ENCODE results near the gene PICK1. TPM values are rescaled to one million over a fixed set of nuclear protein-coding genes. Genes with fewer than 3 reads are reported as not detected.

The PICK1 gene
- total RNA-seq, 1 donor from 2014 or later = 55.5 TPM

DNA sequence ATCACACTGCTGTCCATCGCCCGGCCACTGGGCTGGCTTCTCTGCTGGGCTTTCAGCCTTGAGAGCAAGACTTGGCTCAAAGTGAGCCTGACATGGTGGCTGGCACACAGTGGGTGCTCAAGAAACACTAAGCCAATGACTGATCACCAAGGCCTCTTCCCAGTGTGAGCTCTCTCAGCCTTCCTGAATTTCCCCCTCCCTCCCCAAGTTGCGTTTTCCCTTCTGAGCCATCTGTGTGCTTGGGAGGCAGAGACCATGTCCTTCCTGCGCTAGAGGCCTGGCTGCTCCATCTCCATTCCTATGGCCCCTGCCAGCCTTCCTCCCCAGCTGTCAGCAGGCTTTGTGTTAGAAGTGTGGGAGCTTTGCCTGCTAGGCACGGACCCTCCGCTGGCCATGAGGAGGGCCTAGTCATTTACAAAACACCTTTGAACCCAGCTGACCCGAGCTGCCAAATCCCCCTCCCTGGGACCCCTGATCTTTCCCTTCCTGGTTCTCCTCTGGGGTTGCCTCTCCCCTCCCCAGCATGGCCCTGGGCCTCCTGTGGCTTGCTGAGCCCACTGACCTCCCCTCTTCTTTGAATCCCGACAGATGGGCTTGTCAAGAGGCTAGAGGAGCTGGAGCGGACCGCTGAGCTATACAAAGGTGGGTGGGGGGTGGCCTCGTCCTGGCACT lies 13.2 kb downstream of the PICK1 start:
- TF ChIP-seq, protein P1, sequence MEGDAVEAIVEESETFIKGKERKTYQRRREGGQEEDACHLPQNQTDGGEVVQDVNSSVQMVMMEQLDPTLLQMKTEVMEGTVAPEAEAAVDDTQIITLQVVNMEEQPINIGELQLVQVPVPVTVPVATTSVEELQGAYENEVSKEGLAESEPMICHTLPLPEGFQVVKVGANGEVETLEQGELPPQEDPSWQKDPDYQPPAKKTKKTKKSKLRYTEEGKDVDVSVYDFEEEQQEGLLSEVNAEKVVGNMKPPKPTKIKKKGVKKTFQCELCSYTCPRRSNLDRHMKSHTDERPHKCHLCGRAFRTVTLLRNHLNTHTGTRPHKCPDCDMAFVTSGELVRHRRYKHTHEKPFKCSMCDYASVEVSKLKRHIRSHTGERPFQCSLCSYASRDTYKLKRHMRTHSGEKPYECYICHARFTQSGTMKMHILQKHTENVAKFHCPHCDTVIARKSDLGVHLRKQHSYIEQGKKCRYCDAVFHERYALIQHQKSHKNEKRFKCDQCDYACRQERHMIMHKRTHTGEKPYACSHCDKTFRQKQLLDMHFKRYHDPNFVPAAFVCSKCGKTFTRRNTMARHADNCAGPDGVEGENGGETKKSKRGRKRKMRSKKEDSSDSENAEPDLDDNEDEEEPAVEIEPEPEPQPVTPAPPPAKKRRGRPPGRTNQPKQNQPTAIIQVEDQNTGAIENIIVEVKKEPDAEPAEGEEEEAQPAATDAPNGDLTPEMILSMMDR (conservative IDR thresholded peaks at IDR 0.05; ENCODE audit: low read depth, low read length) = no peak
- no peak overlapping the region for H3K4me3 ChIP-seq (ENCODE audit: low read depth, low read length)
- no peak for DNase-seq (ENCODE audit: low read depth)

DNA sequence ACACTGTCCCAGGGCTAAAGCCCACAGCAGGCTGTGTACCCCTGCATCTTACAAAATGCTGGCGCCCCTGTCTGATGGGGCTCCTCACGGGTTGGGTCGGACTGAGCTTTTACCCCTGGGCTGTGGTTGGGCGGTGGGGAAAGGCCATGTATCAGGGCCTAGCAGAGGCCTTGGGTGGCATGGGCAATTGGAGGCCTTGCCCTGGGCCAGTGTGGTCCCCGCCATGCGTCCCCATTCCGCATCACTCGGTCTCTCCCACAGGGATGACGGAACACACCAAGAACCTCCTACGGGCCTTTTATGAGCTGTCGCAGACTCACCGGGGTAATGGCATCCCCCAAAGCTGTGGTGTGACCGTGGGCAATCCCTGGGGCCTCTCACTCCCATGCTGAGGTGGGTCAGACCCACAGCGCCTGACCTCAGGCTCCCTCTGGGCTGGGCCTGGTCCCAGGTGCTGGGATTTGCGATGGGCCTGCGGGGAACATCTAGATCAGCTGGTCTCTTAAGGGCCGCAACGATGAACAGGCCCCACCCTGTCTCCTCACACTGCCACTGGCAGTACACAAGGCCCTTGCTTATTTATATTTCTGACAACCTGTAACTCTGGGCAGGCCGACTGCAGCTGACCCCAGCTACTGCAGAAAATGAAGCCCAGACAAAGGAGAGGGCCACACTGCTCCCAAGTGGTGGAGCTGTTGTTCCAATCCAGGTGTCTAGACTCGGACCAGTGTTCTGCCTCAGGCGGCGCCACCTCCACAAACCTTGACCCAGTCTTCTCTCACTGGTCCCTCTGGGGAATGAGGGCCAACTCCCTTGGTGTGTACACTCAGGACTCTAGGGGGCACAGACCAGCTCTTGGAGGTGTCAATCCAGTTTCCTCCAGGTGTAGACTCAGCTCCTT lies 14.5 kb downstream of the PICK1 start:
- TF ChIP-seq, protein P1 (conservative IDR thresholded peaks at IDR 0.05; ENCODE audit: low read depth, low read length) = no peak
- no peak overlapping the region for H3K4me3 ChIP-seq (ENCODE audit: low read depth, low read length)
- DNase-seq (ENCODE audit: low read depth) = no peak

DNA sequence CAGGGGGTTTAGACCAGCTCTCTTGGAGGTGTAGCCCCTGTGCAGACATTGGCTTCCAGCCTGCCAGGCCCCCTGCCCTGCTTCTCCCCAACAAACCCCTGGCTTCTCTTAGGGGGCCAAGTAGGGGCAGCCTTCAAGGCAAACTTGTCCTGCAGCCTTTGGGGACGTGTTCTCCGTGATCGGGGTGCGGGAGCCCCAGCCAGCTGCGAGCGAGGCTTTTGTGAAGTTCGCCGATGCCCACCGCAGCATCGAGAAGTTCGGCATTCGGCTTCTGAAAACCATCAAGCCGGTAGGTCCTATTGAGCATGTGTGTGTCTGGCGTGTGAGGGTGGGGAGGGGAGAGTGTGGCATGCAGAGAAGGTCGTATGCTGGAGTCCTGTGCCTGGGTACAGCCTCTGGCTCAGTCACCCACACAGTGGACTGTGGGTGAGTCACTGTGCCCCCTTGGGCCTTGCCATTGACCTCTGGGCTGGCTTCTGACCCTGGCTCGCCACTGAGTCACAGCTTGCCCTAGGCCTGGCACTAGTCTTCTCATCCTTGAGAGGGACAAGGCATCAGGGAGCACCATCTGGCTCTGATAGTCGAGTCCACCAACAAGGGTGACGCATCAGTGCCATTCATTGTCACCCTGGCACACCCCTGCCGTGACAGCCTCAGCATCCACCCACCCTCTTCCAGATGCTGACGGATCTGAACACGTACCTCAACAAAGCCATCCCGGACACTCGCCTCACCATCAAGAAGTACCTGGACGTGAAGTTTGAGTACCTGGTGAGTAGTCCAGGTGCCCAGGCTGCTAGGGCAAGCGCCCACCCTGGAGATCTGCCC lies 15.3 kb downstream of the PICK1 start:
- no peak overlapping the region for H3K4me3 ChIP-seq (ENCODE audit: low read depth, low read length)
- no peak for DNase-seq (ENCODE audit: low read depth)
- TF ChIP-seq, protein P1 (conservative IDR thresholded peaks at IDR 0.05; ENCODE audit: low read depth, low read length) = no peak

DNA sequence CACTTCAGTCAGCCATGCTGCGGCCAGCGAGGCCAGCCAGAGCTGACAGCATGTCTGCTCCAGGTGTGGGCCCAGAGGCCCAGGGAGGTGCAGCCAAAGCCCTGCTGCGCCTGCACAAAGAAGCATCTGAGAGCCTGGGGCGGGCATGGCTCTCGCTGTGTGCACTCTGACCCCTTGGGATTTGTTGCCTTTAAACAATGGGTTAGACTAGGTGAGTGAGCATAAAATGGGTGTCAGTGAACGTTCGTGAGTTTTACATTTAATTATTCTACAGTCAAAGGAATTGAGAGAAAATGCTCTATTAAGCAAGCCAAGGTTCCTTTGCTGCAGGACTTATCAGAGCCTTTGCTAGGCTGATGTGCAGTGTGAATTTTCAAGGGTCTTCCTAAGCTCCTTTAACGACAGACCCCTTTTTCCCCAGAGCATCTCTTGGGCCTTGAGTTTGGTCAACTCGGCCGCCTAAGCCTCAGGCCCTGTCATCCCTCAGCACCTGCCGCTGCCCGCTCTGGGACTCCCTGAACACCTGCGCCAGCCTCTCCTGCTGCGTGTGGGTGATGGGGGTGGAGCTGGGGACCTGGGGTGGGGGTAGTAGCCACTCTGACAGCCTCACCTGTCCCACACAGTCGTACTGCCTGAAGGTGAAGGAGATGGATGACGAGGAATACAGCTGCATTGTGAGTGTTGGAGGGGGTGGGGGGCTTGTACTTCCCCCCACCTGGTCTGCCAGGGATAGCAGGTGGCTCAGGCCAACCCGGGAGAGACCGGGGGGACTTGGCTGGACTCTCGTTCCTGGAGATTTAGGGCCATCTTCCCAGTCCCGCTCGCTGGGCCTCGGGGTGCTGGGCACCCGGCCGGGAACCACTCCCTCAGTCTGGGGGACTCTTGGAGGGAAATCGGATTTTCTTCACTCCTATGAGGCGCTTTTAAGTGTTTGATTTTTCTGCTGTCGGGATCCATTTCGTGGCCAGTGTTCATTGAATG lies 16.2 kb downstream of the PICK1 start:
- H3K4me3 ChIP-seq (ENCODE audit: low read depth, low read length) = no peak overlapping the region
- TF ChIP-seq, protein P1 (conservative IDR thresholded peaks at IDR 0.05; ENCODE audit: low read depth, low read length) = no peak
- DNase-seq (ENCODE audit: low read depth) = no peak

GRCh38 chr22:38074181-38075104 lies 17.2 kb downstream of the PICK1 start:
- H3K4me3 ChIP-seq (ENCODE audit: low read depth, low read length) = no peak overlapping the region
- TF ChIP-seq, protein P1 (conservative IDR thresholded peaks at IDR 0.05; ENCODE audit: low read depth, low read length) = no peak
- no peak for DNase-seq (ENCODE audit: low read depth)

All from epithelial cell of proximal tubule (primary cell).